Transverse colon (tissue), 3 donors: ENCODE measurements around the gene KHDRBS2.

Source experiments
- CTCF ChIP-seq, 5 experiments: fragments of 200-600 bp in 3 of 5; fragments of 450-650 bp in 2 of 5; sonication (generic) in 3 of 5; IDR thresholded peaks; 1 replicate in 2 of 5; 2 replicates in 3 of 5; pipeline ENCODE4 v1.5.1; 2016 to 2017; ENCODE audit warnings: antibody characterized with exemption in 5 of 5, inconsistent platforms in 3 of 5, mild to moderate bottlenecking in 2 of 5, moderate library complexity in 1 of 5
- EP300 ChIP-seq: sonication (generic); formaldehyde crosslinking; IDR thresholded peaks from one replicate; pipeline ENCODE4 v1.6.1; 2017; ENCODE audit warnings: antibody characterized with exemption, low read depth

GRCh38 chr6:62013719-62014118, 272.3 kb downstream of the KHDRBS2 start:
- TF ChIP-seq CTCF (IDR thresholded peaks at IDR 0.05) (no peak), EP300 (no peak)
